ENCODE results near the gene PLCH2.
"Not testable (repeated sequence)": the region's sequence is repeated elsewhere in the genome, so short reads cannot be mapped to it uniquely, and the experiment has no call there.

Gene PLCH2

GRCh38 chr1:2549367-2550029 is 73.4 kb downstream of the PLCH2 start:
- DNase-seq, result not testable (repeated sequence)

DNA sequence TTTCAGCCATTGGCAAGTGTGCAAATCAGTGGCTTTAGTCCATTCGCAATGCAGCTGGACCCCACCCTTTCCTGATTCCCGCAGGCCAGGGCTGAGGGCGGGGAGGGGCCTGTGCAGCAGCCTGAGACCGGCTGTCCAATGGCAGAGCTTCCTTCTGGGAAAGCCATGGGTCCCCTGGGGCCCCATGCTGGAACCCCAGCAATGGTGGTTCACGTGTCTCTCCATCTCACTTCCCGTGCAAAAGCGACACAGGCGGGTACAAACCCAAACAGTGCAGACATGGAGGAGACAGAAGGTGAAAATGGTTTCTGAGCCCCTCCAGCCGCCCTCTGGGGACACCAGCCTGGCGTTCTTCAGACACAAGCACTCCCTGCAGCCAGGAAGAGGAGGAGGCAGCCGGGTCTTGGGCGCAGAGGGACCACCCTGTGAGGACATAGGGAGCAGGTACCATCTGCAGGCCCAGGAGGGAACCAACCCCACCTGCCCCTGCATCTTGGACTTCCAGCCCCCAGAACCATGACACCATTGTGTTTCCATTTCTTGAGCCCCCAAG is 74.3 kb downstream of the PLCH2 start:
- not testable (repeated sequence) for DNase-seq

- not testable (repeated sequence) for DNase-seq
Observed at GRCh38 chr1:2551544-2551943, 75.5 kb downstream of the PLCH2 start.

GRCh38 chr1:2552189-2552588 is 76.1 kb downstream of the PLCH2 start:
- no peak for DNase-seq

- not testable (repeated sequence) for DNase-seq
Observed at GRCh38 chr1:2553076-2553475, 77.0 kb downstream of the PLCH2 start.

DNA sequence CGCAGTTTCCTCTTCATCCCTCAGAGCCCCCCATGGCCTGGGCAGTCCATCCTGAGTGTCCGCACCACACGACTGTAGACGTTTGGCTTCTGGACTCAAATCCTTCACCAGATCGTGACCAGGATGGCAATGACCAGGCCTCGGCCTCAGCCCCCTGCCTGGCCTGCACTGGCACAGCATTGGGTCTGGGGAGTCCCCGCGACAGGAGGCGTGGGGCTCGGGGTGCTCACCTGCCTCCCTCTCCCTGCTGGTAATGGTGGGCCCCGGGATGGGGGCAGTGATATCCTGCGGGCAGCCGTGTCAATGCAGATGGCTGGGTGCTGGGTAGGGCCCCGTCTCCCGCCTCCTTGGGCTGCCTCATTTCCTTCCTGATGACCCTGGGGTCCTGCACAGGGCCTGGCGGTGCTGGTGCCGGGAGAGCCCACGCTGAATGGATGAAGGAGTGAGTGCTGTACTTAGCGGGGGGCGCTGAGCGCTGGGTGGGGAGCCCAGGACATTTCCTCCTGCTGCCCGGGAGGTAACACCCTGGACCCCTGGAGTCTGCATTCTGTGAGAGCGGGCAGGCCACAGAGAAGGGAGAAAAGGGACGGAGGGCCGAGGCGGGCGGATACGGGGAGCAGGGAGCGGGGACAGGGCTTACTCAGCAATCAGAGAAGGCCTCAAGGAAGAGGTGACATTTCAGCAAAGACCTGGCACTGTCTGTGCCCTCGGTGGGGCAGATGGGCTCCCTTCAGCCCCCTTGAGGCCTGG is 78.0 kb downstream of the PLCH2 start:
- DNase-seq, result no peak

DNA sequence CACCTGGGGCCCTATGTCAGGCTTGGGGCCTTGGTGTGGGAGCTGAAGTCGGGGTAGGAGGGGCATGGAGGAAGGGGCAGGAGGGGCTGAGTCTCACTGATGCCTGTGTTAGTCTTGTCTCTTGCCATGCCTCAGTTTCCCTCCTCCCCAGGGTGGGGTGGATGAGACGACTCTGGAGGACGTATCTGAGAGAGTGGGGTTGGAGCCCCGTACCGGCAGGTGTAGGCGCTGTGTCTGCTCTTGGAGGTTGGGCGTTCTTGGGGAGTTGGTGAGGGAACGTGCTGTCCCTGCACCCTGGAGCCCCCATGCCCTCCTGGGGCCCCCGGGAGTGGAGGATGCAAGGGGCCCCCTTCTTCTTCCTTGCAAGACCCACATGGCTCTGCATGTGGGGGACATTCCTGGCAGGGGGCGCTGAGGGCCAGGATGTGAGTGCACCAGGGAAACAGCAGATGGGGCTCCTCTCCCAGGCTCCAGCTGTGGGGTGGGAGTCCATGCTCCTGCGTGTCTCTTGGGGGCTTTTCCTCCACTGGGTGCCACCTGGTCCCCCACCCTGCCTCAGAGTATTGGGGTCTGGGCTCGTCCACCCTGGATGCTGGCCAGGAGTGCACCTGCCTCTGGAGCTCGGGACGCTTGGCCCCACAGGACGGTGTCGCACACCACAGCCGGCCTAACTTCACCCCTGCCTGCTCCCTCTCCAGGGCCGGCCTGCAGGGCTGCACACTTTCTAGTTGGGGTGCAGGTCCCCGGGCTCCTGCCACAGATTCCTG is 78.7 kb downstream of the PLCH2 start:
- DNase-seq, result peak; percentile 70
